ENCODE results near the gene PIGS. TPM values are rescaled to one million over a fixed set of nuclear protein-coding genes. Genes with fewer than 3 reads are reported as not detected.
A peak's percentile ranks its signal among the peaks of the same experiment; 100 is the strongest.

PIGS gene
- total RNA-seq, 1 donor from 2014 or later: 44.6 TPM

GRCh38 chr17:28527859-28528258 is 43.5 kb downstream of the PIGS start:
- Histone ChIP-seq H3K36me3 (no peaks in the 10 kb centered on the region), H3K4me1 (peaks cover 0 to 10% of the 10 kb centered on the region in 2 donors), H3K27ac (no peak overlapping the region), H3K4me3 (no peak overlapping the region), H3K27me3 (no peaks in the 10 kb centered on the region), H3K9me3 (no peaks in the 10 kb centered on the region)
- intact Hi-C loops (cut with DNase I): no loop called here
- TF ChIP-seq, protein P1, sequence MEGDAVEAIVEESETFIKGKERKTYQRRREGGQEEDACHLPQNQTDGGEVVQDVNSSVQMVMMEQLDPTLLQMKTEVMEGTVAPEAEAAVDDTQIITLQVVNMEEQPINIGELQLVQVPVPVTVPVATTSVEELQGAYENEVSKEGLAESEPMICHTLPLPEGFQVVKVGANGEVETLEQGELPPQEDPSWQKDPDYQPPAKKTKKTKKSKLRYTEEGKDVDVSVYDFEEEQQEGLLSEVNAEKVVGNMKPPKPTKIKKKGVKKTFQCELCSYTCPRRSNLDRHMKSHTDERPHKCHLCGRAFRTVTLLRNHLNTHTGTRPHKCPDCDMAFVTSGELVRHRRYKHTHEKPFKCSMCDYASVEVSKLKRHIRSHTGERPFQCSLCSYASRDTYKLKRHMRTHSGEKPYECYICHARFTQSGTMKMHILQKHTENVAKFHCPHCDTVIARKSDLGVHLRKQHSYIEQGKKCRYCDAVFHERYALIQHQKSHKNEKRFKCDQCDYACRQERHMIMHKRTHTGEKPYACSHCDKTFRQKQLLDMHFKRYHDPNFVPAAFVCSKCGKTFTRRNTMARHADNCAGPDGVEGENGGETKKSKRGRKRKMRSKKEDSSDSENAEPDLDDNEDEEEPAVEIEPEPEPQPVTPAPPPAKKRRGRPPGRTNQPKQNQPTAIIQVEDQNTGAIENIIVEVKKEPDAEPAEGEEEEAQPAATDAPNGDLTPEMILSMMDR (IDR thresholded peaks at IDR 0.05): no peak
- DNase-seq (ENCODE audit: low spot score in 2 of 2): no peak

DNA sequence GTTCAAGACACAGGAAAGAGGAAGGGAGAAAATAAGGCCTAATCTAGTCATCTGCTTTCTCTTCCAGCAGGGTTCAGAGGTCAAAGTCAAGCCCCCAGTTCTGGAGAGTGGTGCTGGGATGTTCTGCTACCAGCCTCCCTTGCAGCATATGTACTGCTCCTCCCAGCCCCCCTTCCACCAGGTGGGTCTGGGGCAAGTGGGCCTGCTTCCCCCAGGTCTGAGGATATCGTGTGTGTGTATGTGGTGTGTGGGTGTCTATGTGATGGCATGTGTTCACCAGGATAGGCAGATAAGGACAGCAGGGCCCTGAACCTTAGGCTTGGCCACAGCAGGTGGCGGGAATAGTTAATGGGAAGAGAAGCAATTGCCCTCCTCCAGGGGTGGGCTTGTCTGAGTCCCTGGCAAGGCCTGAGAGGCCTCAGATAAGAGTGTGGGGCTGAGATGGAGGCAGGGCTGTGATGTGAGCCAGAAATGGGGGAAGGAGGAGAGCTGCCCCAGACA is 44.1 kb downstream of the PIGS start:
- no peak for DNase-seq (ENCODE audit: low spot score in 2 of 2)
- Histone ChIP-seq H3K27ac (no peak overlapping the region), H3K4me1 (peaks cover 0 to 10% of the 10 kb centered on the region in 2 donors), H3K27me3 (no peaks in the 10 kb centered on the region), H3K36me3 (no peaks in the 10 kb centered on the region), H3K4me3 (no peak overlapping the region), H3K9me3 (no peaks in the 10 kb centered on the region)
- TF ChIP-seq, protein P1 (IDR thresholded peaks at IDR 0.05): no peak
- intact Hi-C loops (cut with DNase I): no loop called here

GRCh38 chr17:28526381-28526780 is 44.9 kb downstream of the PIGS start:
- intact Hi-C loops (cut with DNase I): no loop called here
- Histone ChIP-seq H3K36me3 (no peaks in the 10 kb centered on the region), H3K27ac (no peak overlapping the region), H3K27me3 (no peaks in the 10 kb centered on the region), H3K4me1 (peaks cover 0 to 10% of the 10 kb centered on the region in 2 donors), H3K4me3 (no peak overlapping the region), H3K9me3 (no peaks in the 10 kb centered on the region)
- DNase-seq (ENCODE audit: low spot score in 2 of 2): no peak
- TF ChIP-seq, protein P1 (IDR thresholded peaks at IDR 0.05): no peak

DNA sequence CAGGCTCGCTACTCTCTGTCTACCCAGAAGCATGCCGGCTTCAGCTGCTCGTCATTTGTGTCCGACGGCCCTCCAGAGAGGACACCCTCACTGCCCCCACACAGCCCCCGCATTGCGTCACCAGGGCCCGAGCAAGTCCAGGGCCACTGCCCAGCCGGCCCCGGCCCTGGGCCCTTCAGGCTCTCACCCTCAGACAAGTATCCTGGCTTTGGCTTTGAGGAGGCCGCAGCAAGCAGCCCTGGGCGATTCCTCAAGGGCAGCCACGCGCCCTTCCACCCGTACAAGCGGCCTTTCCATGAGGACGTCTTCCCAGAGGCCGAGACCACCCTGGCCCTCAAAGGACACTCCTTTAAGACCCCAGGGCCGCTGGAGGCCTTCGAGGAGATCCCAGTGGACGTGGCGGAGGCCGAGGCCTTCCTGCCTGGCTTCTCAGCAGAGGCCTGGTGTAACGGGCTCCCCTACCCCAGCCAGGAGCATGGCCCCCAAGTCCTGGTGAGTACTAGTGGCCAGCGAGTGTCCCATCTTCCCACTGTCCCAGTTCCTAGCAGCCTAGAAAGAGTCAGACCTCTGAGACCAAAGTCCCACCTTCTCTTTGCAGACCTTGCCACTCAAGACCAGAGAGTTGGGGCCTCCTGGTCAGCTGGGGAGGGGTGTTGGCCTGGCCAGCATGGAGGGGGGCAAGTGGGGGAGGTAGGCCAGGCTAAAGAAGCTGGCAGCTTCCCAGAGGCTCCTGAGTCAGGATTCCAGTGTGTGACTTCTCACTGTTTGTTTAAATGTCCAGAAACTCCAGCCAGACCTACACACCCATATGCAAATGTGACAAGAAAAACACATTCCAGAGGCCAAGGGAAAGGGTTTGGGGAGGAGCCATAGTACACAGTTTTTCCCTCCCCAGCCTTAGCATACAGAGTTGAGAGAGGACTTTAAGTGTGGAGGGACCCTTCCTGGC is 46.6 kb downstream of the PIGS start:
- no peaks in the 10 kb centered on the region for H3K36me3 ChIP-seq
- intact Hi-C loops (cut with DNase I): no loop called here
- peak overlapping the region in 1 of 2 donors; percentile 17 for H3K27ac ChIP-seq
- H3K27me3 ChIP-seq: no peaks in the 10 kb centered on the region
- no peak overlapping the region for H3K4me3 ChIP-seq
- TF ChIP-seq, protein P1 (IDR thresholded peaks at IDR 0.05): no peak
- no peak for DNase-seq (ENCODE audit: low spot score in 2 of 2)
- no peaks in the 10 kb centered on the region for H3K9me3 ChIP-seq
- H3K4me1 ChIP-seq: peaks cover 0 to 10% of the 10 kb centered on the region in 2 donors

GRCh38 chr17:28523876-28524275 is 47.4 kb downstream of the PIGS start:
- DNase-seq (ENCODE audit: low spot score in 2 of 2): no peak
- TF ChIP-seq, protein P1 (IDR thresholded peaks at IDR 0.05): no peak
- no peak overlapping the region for H3K27ac ChIP-seq

More at GRCh38 chr17:28523876-28524275, 47.4 kb downstream of the PIGS start:
- Histone ChIP-seq H3K36me3 (no peaks in the 10 kb centered on the region), H3K9me3 (no peaks in the 10 kb centered on the region), H3K27me3 (no peaks in the 10 kb centered on the region), H3K4me1 (peaks cover 0 to 10% of the 10 kb centered on the region in 2 donors), H3K4me3 (no peak overlapping the region)
- intact Hi-C loops (cut with DNase I): no loop called here
